A172 (cell line): Measurements from ENCODE around the gene CDH4. TPM values are rescaled to one million over a fixed set of nuclear protein-coding genes. Genes with fewer than 3 reads are reported as not detected.
"Not testable (repeated sequence)": the region's sequence is repeated elsewhere in the genome, so short reads cannot be mapped to it uniquely, and the experiment has no call there.

Experiments used
- DNase-seq: peaks from one replicate; pipeline ENCODE4 v3.0.0-alpha.2; 2015; ENCODE audit warnings: low spot score
- total RNA-seq: library from RNA; depleted of rRNA; stranded (reverse); fragments of >200 nt; shearing (Covaris generic); gene quantifications from 2 replicates; pipeline ENCODE4 v1.2.3, GENCODE V29; 2014

The CDH4 gene
- total RNA-seq, 1 experiment from 2014 or later, result 5.5 TPM

DNA sequence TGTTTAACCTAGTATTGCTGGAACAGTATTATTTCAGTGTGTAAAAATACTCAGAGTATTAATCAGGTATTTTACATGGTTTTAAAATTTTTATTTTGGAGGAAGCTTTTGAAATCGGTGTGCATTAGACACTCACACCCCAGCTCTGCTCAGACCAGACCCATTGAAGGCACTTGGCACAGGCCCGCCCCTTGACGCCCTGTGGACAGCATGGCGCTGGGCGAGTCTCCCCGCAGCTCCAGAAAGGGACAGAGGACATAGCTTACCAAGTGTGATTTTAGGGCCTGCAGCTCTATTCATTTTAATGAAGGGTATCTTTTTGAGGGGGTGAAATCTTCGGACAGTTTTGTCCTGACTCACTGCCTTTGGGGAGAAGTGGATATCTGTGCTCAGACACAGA lies 164.5 kb downstream of the CDH4 start:
- no peak for DNase-seq

DNA sequence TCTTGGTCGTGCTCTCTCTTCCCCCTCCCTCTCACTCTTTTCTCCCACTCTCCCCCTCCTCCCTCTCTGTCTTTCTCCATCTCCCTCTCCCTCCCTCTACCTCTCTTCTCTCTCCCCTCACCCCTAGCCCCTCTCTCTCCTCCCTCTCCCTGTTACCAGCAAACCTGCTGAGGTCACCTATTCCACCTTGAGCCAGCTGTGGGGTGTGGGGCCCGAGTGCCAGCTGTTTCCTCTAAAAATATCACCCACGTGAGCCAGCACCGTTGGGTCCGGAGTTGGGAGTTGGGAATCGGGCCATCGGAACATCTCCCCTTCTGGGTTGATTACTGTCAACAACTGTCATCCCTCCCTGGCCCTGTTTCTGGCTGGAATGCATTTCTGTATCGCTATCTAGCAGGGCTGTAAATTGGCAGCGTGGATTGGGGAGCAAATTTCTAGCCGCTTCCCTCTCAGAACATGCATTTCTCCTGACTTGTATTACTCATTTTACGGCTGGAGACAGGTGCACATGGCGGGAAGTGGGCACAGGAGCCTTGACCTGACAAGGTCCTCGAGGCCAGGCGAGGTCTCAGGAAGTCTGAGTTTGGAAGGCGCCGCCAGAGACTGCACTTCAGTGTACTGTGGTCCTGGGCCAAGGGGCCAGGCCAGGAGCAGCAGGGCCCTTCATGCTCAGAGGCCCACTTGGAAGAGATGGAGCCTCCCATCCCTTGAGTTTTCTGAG lies 165.3 kb downstream of the CDH4 start:
- DNase-seq, result no peak

- no peak for DNase-seq
Observed at GRCh38 chr20:61419010-61419409, 166.9 kb downstream of the CDH4 start.

DNA sequence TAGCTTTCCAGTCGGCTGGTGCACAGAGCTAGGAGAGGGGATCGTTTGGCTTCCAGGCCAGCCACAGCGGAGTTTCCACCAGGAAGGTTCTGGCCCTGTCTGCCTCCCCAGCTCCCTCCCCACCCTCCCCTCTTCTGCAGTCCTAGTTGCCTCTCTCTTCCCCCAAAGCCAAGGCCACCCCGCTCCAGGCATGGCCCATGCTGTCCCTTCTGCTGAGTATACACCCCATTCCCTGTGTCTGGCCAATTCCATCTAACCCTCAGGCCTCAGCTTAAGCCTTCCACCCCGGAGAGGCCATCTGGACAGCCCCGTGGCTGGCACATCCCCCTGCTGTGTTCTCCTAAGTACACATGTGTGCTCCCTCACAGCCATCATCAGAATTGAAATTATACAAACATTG lies 167.4 kb downstream of the CDH4 start:
- DNase-seq, result no peak

GRCh38 chr20:61420056-61420455 lies 168.0 kb downstream of the CDH4 start:
- DNase-seq, result no peak

DNA sequence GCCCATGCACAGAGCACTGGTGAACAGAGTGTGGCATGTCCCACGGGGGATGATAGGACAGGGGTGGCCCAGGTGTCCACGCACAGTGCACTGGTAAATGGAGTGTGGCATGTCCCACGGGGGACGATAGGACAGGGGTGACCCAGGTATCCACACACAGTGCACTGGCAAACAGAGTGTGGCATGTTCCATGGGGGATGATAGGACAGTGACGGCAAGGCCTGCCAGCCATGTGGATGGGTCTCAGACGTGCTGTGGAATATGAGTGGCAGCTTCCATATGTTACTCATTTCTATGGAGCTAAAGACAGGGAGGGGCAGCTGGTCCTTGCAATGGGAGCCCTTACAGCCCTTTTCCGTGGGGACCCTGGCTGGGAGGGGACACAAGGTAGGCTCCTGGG lies 168.7 kb downstream of the CDH4 start:
- DNase-seq, result no peak

- DNase-seq, result no peak
Observed at GRCh38 chr20:61422636-61423425, 170.8 kb downstream of the CDH4 start.

GRCh38 chr20:61424011-61424627 lies 172.1 kb downstream of the CDH4 start:
- DNase-seq, result no peak

GRCh38 chr20:61424628-61425420 lies 172.8 kb downstream of the CDH4 start:
- no peak for DNase-seq

- not testable (repeated sequence) for DNase-seq
Observed at GRCh38 chr20:61425541-61425991, 173.5 kb downstream of the CDH4 start.

DNA sequence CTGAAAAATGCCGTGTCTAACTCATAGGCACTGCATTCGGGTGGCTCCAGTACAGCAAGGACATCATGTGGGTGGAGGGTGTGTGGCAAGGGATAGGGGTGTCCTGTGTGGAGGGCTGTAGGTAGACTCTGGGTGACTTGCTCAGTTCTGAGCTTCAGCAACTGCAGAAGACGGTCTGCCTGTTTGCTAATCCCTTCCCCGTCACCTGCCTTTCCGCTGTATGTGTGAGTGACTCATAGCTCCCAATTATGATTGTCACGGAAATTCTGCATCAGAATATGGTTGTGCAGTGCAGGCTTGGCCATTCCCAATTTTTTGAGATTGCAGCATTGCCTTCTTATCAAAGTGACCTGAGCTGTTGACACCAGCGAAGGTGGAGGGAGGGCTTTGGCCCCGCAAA lies 174.3 kb downstream of the CDH4 start:
- DNase-seq, result no peak

DNA sequence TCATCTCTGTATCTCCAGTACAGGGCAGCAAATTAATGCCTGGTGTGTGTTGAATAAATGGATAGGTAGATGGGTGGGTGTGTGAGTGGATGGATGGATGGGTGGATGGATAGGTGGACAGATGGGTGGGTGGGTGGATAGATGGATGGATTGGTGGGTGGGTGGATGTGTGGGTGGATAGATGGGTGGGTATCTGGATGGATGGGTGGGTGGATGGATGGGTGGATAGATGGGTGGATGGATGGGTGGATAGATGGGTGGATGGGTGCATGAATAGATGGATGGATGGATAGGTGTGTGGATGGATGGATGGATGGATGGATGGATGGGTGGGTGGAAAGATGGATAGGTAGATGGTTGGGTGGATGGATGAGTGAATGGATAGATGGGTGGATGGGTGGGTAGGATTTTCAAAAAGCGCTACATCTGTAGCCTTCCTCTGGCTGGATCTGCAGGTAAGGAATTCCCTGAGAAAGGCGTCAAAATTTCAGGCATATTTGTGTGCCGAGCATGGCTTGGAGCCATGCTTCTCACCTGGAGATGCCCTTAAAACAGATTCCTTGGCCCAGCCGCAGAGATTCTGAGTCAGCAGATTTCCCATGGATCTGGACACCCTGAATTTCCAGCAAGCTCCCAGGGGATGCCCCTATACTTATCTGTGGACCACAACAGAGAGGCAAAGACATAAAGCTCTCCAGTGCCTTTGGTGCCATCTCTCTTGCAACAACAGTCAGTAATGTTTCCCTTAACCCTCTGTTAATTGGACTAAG lies 177.6 kb downstream of the CDH4 start:
- DNase-seq, result no peak

GRCh38 chr20:61430228-61430624 lies 178.2 kb downstream of the CDH4 start:
- DNase-seq, result no peak

- DNase-seq, result no peak
Observed at GRCh38 chr20:61433176-61433575, 181.1 kb downstream of the CDH4 start.

GRCh38 chr20:61433816-61434215 lies 181.8 kb downstream of the CDH4 start:
- no peak for DNase-seq

- no peak for DNase-seq
Observed at GRCh38 chr20:61434341-61434781, 182.3 kb downstream of the CDH4 start.

DNA sequence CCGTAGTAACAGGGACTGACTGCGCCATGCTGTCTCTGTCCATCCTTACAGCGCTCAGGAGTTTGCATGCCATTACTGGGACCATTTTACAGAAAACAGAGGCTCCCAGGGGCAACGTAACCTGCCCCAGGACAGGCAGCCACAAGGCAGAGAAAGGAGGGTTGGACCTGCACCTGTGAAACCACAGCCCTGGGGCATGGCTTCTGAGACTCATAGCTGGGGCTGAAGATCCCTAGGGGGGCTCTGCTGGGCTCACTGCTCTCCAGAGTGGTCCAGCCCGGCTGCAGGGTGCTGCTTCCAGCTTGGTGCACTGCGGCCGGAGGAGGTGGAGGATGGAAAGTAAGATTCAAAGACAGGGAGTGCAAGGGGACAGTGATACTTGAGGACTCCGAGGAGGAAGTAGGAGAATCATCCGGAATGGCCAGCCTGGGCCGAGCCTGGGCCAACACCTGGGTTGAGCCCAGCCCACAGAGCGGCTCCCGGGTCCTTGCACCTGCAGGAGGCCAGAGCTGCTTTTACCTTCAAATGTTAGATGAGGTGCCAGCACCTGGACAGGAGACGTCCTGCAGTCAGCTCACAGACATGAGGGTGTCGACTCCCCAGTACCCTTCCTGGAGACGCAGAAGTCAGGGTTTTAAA lies 183.2 kb downstream of the CDH4 start:
- no peak for DNase-seq

GRCh38 chr20:61435823-61436220 lies 183.8 kb downstream of the CDH4 start:
- DNase-seq, result no peak

DNA sequence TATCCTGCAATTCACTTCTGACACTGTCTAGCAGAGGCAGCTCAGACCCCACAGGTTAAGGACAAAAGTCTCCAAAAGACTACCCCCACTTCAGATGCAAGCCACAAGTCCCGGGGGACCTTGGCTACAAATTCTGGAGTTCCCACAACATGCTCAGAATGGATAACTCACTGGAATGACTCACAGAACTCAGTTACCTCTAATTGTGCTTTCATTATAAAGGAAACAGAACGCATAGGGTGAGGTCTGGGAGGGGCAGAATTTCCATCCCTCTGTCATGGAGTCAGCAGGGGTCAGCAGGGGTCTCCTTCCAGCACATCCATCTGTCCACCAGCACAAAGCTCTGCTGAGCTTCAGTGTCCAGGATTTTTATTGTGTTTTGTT lies 184.2 kb downstream of the CDH4 start:
- peak; percentile 89 for DNase-seq

- DNase-seq, result peak; percentile 97
Observed at GRCh38 chr20:61436667-61437279, 184.7 kb downstream of the CDH4 start.
